K562 (cell line): ENCODE data around the gene BRF1. TPM values are rescaled to one million over a fixed set of nuclear protein-coding genes. Genes with fewer than 3 reads are reported as not detected.

Experiments
- ATAC-seq: fragments of 200-7000 bp; cut with Tn5 transposase; 3 replicates; pipeline ENCODE4 v1.9.1; 2020; ENCODE audit warnings: moderate library complexity
- BruUV-seq: library from RNA; stranded (reverse); fragments of 400-500 nt; replicated peaks from 2 replicates; lab custom pipeline; 2021; lab: Mats Ljungman, UMichigan
- CTCF ChIA-PET: fragments of 300-600 bp; formaldehyde crosslinking; extraction: SDS; loops from one replicate; lab custom pipeline; 2021; ENCODE audit warnings: low intra/inter-chr PET ratio; lab: Yijun Ruan, JAX
- POLR2A ChIA-PET: fragments of 300-600, 350-650 bp; sonication (Branson Sonifier 250); formaldehyde crosslinking; extraction: SDS; loops from one replicate; lab custom pipeline; 2021; ENCODE audit warnings: antibody characterized with exemption, inconsistent platforms; lab: Yijun Ruan, JAX
- DNase-seq, 4 experiments: peaks; one replicate each; pipeline versions ENCODE4 v3.0.0 to v3.0.0-alpha.2; 2011 to 2018; ENCODE audit warnings: low spot score in 3 of 4, mixed read lengths in 3 of 4; ENCODE audit errors: extremely low read depth in 1 of 4
- FAIRE-seq: peaks from 2 replicates; lab custom pipeline; 2011; peaks lifted over from hg19 to GRCh38; lab: Jason Lieb, UNC
- H2AFZ ChIP-seq: 2 replicates; pipeline ENCODE4 v1.6.0; 2011; ENCODE audit warnings: low read depth, low read length, control low read depth, inconsistent platforms
- H3K27ac ChIP-seq: fragments of 200-600 bp; 3 replicates; pipeline ENCODE4 v1.8.0; 2011; ENCODE audit warnings: low read depth, mild to moderate bottlenecking, control low read depth, inconsistent platforms, low read length, moderate library complexity, mixed read lengths; ENCODE audit errors: extremely low read depth
- H3K27me3 ChIP-seq, 2 experiments: fragments of 300-600 bp in 1 of 2; 2 replicates in 1 of 2; 3 replicates in 1 of 2; pipeline versions ENCODE4 v1.6.0 to v1.8.0; 2011; ENCODE audit warnings: inconsistent platforms in 2 of 2, low read length in 2 of 2, mild to moderate bottlenecking in 1 of 2, mixed read lengths in 1 of 2, moderate library complexity in 1 of 2; ENCODE audit not compliant: control insufficient read depth in 2 of 2, insufficient read depth in 2 of 2
- H3K36me3 ChIP-seq: fragments of 300-600 bp; 3 replicates; pipeline ENCODE4 v1.8.0; 2011; ENCODE audit warnings: mild to moderate bottlenecking, low read length, inconsistent platforms; ENCODE audit not compliant: control insufficient read depth, insufficient read depth
- H3K4me1 ChIP-seq, 2 experiments: fragments of 200-600 bp in 1 of 2; replicated peaks in 1 of 2; 2 replicates in 1 of 2; 3 replicates in 1 of 2; pipeline versions ENCODE4 v1.5.1 to v1.8.0; 2011; ENCODE audit warnings: inconsistent platforms in 2 of 2, low read length in 2 of 2, mild to moderate bottlenecking in 1 of 2, mixed read lengths in 1 of 2, moderate library complexity in 1 of 2; ENCODE audit not compliant: control insufficient read depth in 2 of 2, insufficient read depth in 2 of 2
- H3K4me2 ChIP-seq: 2 replicates; pipeline ENCODE4 v1.6.1; 2011; ENCODE audit warnings: low read length, control low read depth, inconsistent platforms, mixed read lengths; ENCODE audit not compliant: insufficient read depth
- H3K4me3 ChIP-seq: fragments of 200-600 bp; sonication (generic), shearing (Covaris generic); 2 replicates; pipeline ENCODE4 v1.5.1; 2016; ENCODE audit warnings: control low read depth, inconsistent platforms
- H3K79me2 ChIP-seq: fragments of 200-600 bp; 3 replicates; pipeline ENCODE4 v1.8.0; 2011; ENCODE audit warnings: low read length, inconsistent platforms; ENCODE audit not compliant: control insufficient read depth, insufficient read depth
- H3K9ac ChIP-seq, 2 experiments: 2 replicates each; pipeline versions ENCODE4 v1.6.0 to v1.6.1; 2011; ENCODE audit warnings: low read depth in 2 of 2, low read length in 2 of 2, control low read depth in 1 of 2, inconsistent platforms in 1 of 2, mild to moderate bottlenecking in 1 of 2, mixed read lengths in 1 of 2; ENCODE audit not compliant: insufficient read depth in 1 of 2
- H3K9me1 ChIP-seq: one replicate; pipeline ENCODE4 v1.6.0; 2011; ENCODE audit warnings: inconsistent platforms, mild to moderate bottlenecking, low read length, moderate library complexity; ENCODE audit not compliant: control insufficient read depth, insufficient read depth
- H3K9me3 ChIP-seq: replicated peaks from 2 replicates; pipeline ENCODE4 v1.5.1; 2011; ENCODE audit warnings: low read depth, low read length, inconsistent platforms; ENCODE audit not compliant: control insufficient read depth, insufficient read depth
- H4K20me1 ChIP-seq: replicated peaks from 2 replicates; pipeline ENCODE4 v1.6.1; 2011; ENCODE audit warnings: low read length, inconsistent platforms, mixed read lengths; ENCODE audit not compliant: control insufficient read depth, insufficient read depth
- DIDO1 ChIP-seq: fragments of 450-650 bp; IDR thresholded peaks from 2 replicates; pipeline ENCODE4 v1.6.1; 2016; ENCODE audit warnings: low read depth, missing biosample characterization, missing genetic modification characterization
- HNRNPLL ChIP-seq: fragments of 200-400 bp; formaldehyde crosslinking; IDR thresholded peaks from 2 replicates; pipeline ENCODE4 v1.6.1; 2017; ENCODE audit warnings: low read length, low read depth, mild to moderate bottlenecking; ENCODE audit not compliant: poor library complexity, severe bottlenecking
- KHSRP ChIP-seq: fragments of 450-650 bp; IDR thresholded peaks from 2 replicates; pipeline ENCODE4 v1.6.1; 2017
- WGBS: fragments of 100-300 bp; shearing (Covaris generic); methylation state at CpG from one replicate; pipeline ENCODE4 v1.1.6; 2016; ENCODE audit warnings: low coverage, mixed read lengths; ENCODE audit not compliant: insufficient coverage; ENCODE audit errors: missing lambda C conversion rate; 5-methylcytosine and 5-hydroxymethylcytosine counted together
- in situ Hi-C: fragments of 300-500 bp; cut with MboI; formaldehyde crosslinking; loops from 4 replicates; pipeline ENCODE4 v1.15.0; 2018; ENCODE audit warnings: inconsistent platforms, mixed read lengths
- intact Hi-C: fragments of 100-400 bp; cut with micrococcal nuclease; formaldehyde crosslinking; loops from 2 replicates; pipeline ENCODE4 v1.14.2; 2022
- polyA plus RNA-seq, 8 experiments: library from polyadenylated mRNA; depleted of rRNA in 4 of 8; stranded (reverse) in 5 of 8; unstranded in 3 of 8; fragments of >200 nt; fragmentation: Nextera tagmentation in 2 of 8; fragmentation: Illumina TruSeq in 1 of 8; extraction: Ambion mirVana in 2 of 8; extraction: Trizol in 1 of 8; gene quantifications; 2 replicates each; pipeline versions ENCODE4 v1.2.1 to v1.2.3, GENCODE V29; 2011 to 2014; ENCODE audit warnings: inconsistent platforms in 1 of 8, missing spikeins in 1 of 8
- total RNA-seq, 7 experiments: library from RNA; depleted of rRNA in 6 of 7; stranded (reverse); fragments of >200 nt in 6 of 7; fragmentation: Illumina TruSeq in 2 of 7; extraction: Trizol in 2 of 7; gene quantifications; 2 replicates each; pipeline versions ENCODE4 v1.2.1 to v1.2.3, GENCODE V29; 2011 to 2021; ENCODE audit warnings: low replicate concordance in 1 of 7
- TF ChIP-seq, protein P1 (sequence below): sonication (generic); formaldehyde crosslinking; IDR thresholded peaks from 2 replicates; pipeline ENCODE4 v1.8.1; 2022; ENCODE audit warnings: missing genetic modification reagents

The BRF1 gene
- total and polyA plus RNA-seq, 9 of the 15 experiments (the other 6 are each of a cell fraction or from before 2014, with no cell fraction given), result 0.14 to 24.6 (median 8.2) TPM

DNA sequence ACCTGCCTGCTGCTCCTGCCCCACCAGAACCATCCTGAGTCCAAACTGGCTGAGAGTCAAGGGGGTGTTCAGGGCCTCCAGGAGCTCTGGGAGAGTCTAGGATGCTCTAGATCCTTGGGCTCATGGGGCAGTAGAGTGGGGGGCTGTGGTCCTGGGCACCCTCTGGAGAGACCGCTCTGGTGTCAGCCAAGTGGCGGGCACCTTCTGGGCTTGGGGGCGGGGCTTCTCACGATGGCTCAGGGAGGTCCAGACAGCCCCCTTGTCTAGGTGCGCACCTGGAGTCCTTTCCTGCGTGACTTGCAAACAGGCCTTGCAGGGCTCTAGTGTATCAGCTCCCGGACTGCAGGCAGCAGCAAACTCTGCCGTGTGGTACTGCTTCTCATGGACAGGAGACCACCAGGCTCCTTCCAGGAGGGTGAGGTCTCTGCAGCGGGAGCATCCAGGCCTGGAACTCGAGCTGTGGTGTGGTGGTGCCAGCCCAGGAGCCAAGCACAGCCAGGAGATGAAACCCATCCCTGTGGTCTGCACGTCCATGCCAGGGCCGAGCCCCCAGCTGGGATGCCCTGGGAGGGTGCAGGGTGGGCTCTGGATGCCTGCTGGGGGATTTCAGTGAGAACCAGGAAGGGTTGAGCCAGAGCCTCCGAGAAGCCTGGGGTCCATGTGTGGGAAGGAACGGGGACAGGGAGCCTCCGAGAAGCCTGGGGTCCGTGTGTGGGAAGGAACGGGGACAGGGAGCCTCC is 28.8 kb upstream of the BRF1 start (continued):
- TF ChIP-seq, protein P1, sequence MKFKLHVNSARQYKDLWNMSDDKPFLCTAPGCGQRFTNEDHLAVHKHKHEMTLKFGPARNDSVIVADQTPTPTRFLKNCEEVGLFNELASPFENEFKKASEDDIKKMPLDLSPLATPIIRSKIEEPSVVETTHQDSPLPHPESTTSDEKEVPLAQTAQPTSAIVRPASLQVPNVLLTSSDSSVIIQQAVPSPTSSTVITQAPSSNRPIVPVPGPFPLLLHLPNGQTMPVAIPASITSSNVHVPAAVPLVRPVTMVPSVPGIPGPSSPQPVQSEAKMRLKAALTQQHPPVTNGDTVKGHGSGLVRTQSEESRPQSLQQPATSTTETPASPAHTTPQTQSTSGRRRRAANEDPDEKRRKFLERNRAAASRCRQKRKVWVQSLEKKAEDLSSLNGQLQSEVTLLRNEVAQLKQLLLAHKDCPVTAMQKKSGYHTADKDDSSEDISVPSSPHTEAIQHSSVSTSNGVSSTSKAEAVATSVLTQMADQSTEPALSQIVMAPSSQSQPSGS (CRISPR knock-in tag), result no peak
- TF ChIP-seq DIDO1 (tag) (no peak), HNRNPLL (no peak)

DNA sequence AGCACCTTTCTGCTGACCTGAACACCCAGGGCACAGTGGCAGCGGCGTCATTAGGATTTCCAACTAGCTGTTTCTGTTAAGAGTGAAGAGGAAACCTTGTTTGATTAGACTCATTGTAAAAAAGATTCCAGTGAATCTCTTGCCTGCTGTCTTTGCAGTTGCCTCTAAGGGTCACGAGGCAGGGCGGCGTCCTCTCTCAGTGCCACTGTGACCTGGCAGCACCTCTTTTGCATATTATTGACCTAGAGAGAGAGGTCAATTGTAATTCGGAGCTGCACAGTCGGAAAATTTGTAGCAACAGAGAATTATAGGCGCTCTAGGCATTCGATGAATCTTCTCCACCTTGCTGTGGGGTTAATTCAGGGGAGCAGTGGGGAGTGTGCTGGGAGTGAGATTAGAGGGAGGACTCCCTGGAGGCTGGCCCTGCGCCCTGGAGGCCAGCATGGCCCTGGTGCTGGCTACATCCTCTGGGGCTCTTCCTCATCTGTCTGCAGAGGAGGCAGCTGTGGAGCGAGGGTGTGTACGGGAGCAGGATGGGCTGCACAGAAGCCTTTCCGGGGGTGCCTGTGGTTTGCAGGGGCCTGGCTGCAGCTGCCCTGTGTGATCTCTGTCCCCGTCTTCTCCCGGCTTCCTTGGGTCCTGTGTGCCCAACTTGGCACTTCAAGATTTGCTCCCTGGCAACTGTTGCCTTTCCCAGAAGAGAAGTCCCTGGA is 28.0 kb upstream of the BRF1 start:
- H3K4me3 ChIP-seq, result no peak overlapping the region
- no peak for TF ChIP-seq KHSRP
- TF ChIP-seq, all 486 proteins: peak for 0
- FAIRE-seq, result no peak
- ChIA-PET CTCF (no interaction called here), POLR2A (interaction anchor here (0.6 to 1.1 kb wide), 2 partner anchors 15 to 27 kb away, joined by 4 read pairs; partner anchors contain the start of gene BRF1)
- Histone ChIP-seq H3K9me1 (no peaks in the 10 kb centered on the region), H3K9ac (0 out of 4 replicates have a peak overlapping the region, but pooled peaks of 1 of the 2 experiments have one; percentile 7), H3K27me3 (no peaks in the 10 kb centered on the region), H3K4me1 (peaks cover 0 to 76% of the 10 kb centered on the region in 2 experiments; a peak in 3 of 5 replicates), H2AFZ (no peak overlapping the region), H3K79me2 (peaks cover 4% of the 10 kb centered on the region; the same call in 2 of the 3 replicates), H4K20me1 (peaks cover 13% of the 10 kb centered on the region), H3K9me3 (no peaks in the 10 kb centered on the region), H3K36me3 (no peaks in the 10 kb centered on the region), H3K4me2 (no peak overlapping the region), H3K27ac (no peak overlapping the region)
- no peak for ATAC-seq
- intact Hi-C loops (no loop called here), in situ Hi-C loops (no loop called here)
- WGBS, result 69% methylated on average over 15 of the region's 15 CpGs
- no TSS peak for BruUV-seq
- DNase-seq, result no peak
